Spleen (tissue), 11 donors: ENCODE results near the gene RABEP1. TPM values are rescaled to one million over a fixed set of nuclear protein-coding genes. Genes with fewer than 3 reads are reported as not detected.
A peak's percentile ranks its signal among the peaks of the same experiment; 100 is the strongest.

Experiments
- DNase-seq: peaks from one replicate; pipeline ENCODE4 v3.0.0-alpha.2; 2020
- H3K27ac ChIP-seq, 8 donors: fragments of 200-600 bp; sonication (generic) in 7 of 8; 1 replicate in 4 of 8; 2 replicates in 4 of 8; pipeline versions ENCODE4 v1.5.0 to v1.8.0; 2016 to 2021; ENCODE audit warnings: inconsistent platforms in 4 of 8, mild to moderate bottlenecking in 4 of 8, moderate library complexity in 1 of 8
- H3K27me3 ChIP-seq, 7 donors: fragments of 200-600 bp; sonication (generic) in 6 of 7; replicated peaks in 1 of 7; 1 replicate in 4 of 7; 2 replicates in 3 of 7; pipeline versions ENCODE4 v1.5.0 to v1.8.0; 2016 to 2021; ENCODE audit warnings: inconsistent platforms in 3 of 7, mild to moderate bottlenecking in 1 of 7
- H3K36me3 ChIP-seq, 6 donors: fragments of 200-600 bp; sonication (generic) in 5 of 6; 1 replicate in 4 of 6; 2 replicates in 2 of 6; pipeline versions ENCODE4 v1.5.0 to v1.8.0; 2016 to 2021; ENCODE audit warnings: inconsistent platforms in 2 of 6
- H3K4me1 ChIP-seq, 6 donors: fragments of 200-600 bp; sonication (generic) in 5 of 6; 1 replicate in 3 of 6; 2 replicates in 3 of 6; pipeline versions ENCODE4 v1.5.0 to v1.8.0; 2016 to 2021; ENCODE audit warnings: inconsistent platforms in 3 of 6
- H3K4me3 ChIP-seq, 8 donors: fragments of 200-600 bp; sonication (generic) in 7 of 8; 1 replicate in 4 of 8; 2 replicates in 4 of 8; pipeline versions ENCODE4 v1.5.0 to v1.8.0; 2016 to 2021; ENCODE audit warnings: inconsistent platforms in 4 of 8, mild to moderate bottlenecking in 4 of 8, moderate library complexity in 2 of 8
- H3K9me3 ChIP-seq, 8 donors: fragments of 200-600 bp; sonication (generic) in 7 of 8; 1 replicate in 4 of 8; 2 replicates in 4 of 8; pipeline versions ENCODE4 v1.5.0 to v1.8.0; 2016 to 2021; ENCODE audit warnings: inconsistent platforms in 4 of 8
- POLR2A ChIP-seq, 3 donors: fragments of 450-650 bp; IDR thresholded peaks; one replicate each; pipeline ENCODE4 v1.5.1; 2017; ENCODE audit warnings: antibody characterized with exemption in 3 of 3, mild to moderate bottlenecking in 1 of 3
- POLR2AphosphoS5 ChIP-seq, 3 donors: sonication (generic); formaldehyde crosslinking; IDR thresholded peaks; one replicate each; pipeline ENCODE4 v1.5.1; 2017; ENCODE audit warnings: antibody characterized with exemption in 3 of 3
- WGBS, 5 donors: extraction: QIAGEN DNeasy Blood & Tissue Kit in 3 of 5; methylation state at CpG; one replicate each; pipeline versions ENCODE4 v1.1.5 to v1.1.7; 2013 to 2018; 5-methylcytosine and 5-hydroxymethylcytosine counted together
- intact Hi-C: fragments of 100-400 bp; cut with DNase I; formaldehyde crosslinking; loops from one replicate; pipeline ENCODE4 v1.15.0; 2023; ENCODE audit warnings: low total_unique reads
- polyA plus RNA-seq, 3 donors: library from polyadenylated mRNA; stranded (reverse); fragments of 200-250 nt; gene quantifications; one replicate each; pipeline ENCODE4 v1.2.1, GENCODE V29; 2013
- total RNA-seq, 7 donors: library from RNA; depleted of rRNA in 3 of 7; stranded (reverse); fragments of >200 nt in 3 of 7; fragmentation: NEBNext Ultra II Directional in 4 of 7; extraction: Animal tissue kit (Norgen Biotek cat#: 25700) in 4 of 7; gene quantifications; one replicate each; pipeline versions ENCODE4 v1.1.0 to v1.2.1, GENCODE V29; 2016 to 2021
- TF ChIP-seq, protein P1 (sequence below), 11 experiments: fragments of 200-600 bp in 7 of 11; fragments of 450-650 bp in 4 of 11; sonication (generic) in 4 of 11; IDR thresholded peaks in 8 of 11; conservative IDR thresholded peaks in 3 of 11; 1 replicate in 7 of 11; 2 replicates in 4 of 11; pipeline versions ENCODE4 v1.4.0 to v1.8.0; 2016 to 2021; ENCODE audit warnings: antibody characterized with exemption in 11 of 11, inconsistent platforms in 4 of 11, mild to moderate bottlenecking in 1 of 11
- donor health status: healthy with polysubstance abuse.
- donor health status: DM: no; HTN: no; CAD: no; lungs with moderate emphysema.
- donor health status: DM: no; HTN: no; CAD: no.
- donor health status: Bipolar disorder and iron deficiency.
- donor health status: healthy.
- donor health status: DM: no; HTN: no; CAD: no.
- donor health status: DM: yes; HTN: yes; CAD: no.

Gene RABEP1
- total and polyA plus RNA-seq, 10 donors, result 17.1 to 58.0 (median 50.1) TPM

- intact Hi-C loops, result no loop called here
- Histone ChIP-seq H3K9me3 (no peaks in the 10 kb centered on the region), H3K27ac (no peak overlapping the region), H3K36me3 (peaks cover 5 to 100% (median 85%) of the 10 kb centered on the region in 6 donors), H3K27me3 (no peaks in the 10 kb centered on the region), H3K4me1 (no peaks in the 10 kb centered on the region), H3K4me3 (no peak overlapping the region)
- 91 to 96% (median 94%) methylated on average over 3 of the region's 3 CpGs for WGBS, 5 donors
- TF ChIP-seq, protein P1, sequence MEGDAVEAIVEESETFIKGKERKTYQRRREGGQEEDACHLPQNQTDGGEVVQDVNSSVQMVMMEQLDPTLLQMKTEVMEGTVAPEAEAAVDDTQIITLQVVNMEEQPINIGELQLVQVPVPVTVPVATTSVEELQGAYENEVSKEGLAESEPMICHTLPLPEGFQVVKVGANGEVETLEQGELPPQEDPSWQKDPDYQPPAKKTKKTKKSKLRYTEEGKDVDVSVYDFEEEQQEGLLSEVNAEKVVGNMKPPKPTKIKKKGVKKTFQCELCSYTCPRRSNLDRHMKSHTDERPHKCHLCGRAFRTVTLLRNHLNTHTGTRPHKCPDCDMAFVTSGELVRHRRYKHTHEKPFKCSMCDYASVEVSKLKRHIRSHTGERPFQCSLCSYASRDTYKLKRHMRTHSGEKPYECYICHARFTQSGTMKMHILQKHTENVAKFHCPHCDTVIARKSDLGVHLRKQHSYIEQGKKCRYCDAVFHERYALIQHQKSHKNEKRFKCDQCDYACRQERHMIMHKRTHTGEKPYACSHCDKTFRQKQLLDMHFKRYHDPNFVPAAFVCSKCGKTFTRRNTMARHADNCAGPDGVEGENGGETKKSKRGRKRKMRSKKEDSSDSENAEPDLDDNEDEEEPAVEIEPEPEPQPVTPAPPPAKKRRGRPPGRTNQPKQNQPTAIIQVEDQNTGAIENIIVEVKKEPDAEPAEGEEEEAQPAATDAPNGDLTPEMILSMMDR (IDR thresholded peaks at IDR 0.05 in 8 of 11, conservative IDR thresholded peaks at IDR 0.05 in 3 of 11), result no peak
- TF ChIP-seq POLR2A (IDR thresholded peaks at IDR 0.05) (no peak), POLR2AphosphoS5 (IDR thresholded peaks at IDR 0.05) (no peak)
- DNase-seq, result no peak
Measured at GRCh38 chr17:5355421-5356129, 73.5 kb downstream of the RABEP1 start.

- TF ChIP-seq POLR2AphosphoS5 (IDR thresholded peaks at IDR 0.05), result peak in 1 of 3 donors; percentile 11
- TF ChIP-seq, protein P1 (IDR thresholded peaks at IDR 0.05 in 8 of 11, conservative IDR thresholded peaks at IDR 0.05 in 3 of 11), result no peak
- Histone ChIP-seq H3K9me3 (no peaks in the 10 kb centered on the region), H3K4me3 (no peak overlapping the region), H3K36me3 (peaks cover 5 to 100% (median 77%) of the 10 kb centered on the region in 6 donors), H3K27me3 (no peaks in the 10 kb centered on the region), H3K27ac (no peak overlapping the region), H3K4me1 (no peaks in the 10 kb centered on the region)
- WGBS, 5 donors, result 88 to 95% (median 91%) methylated on average over 9 of the region's 9 CpGs
- no peak for DNase-seq
- intact Hi-C loops, result no loop called here
Measured at GRCh38 chr17:5361426-5361825, 79.3 kb downstream of the RABEP1 start.

GRCh38 chr17:5362162-5362811, 80.2 kb downstream of the RABEP1 start:
- Histone ChIP-seq H3K36me3 (peaks cover 5 to 100% (median 77%) of the 10 kb centered on the region in 6 donors), H3K27ac (no peak overlapping the region)
- WGBS, 5 donors, result 87% methylated on average over 7 of the region's 7 CpGs

DNA sequence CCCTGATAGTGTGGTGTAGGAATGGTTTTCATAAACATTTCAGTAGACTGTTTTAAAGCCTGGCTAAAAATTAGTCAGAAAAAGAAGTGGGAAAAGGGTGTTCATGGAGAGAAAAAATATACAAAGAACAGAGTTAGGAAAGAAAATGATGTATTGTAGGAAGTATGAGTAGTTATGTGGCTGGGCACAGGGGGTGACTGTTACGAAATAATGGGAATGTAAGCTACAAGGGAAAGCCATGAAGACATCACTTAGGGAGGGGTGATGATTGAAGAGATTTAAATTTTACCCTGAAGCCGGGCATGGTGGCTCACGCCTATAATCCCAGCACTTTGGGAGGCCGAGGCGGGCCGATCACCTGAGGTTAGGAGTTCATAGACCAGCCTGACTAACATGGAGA, 82.1 kb downstream of the RABEP1 start:
- H3K36me3 ChIP-seq, result peaks cover 0 to 100% (median 74%) of the 10 kb centered on the region in 6 donors
- H3K4me1 ChIP-seq, result no peaks in the 10 kb centered on the region
- no peak for TF ChIP-seq POLR2A (IDR thresholded peaks at IDR 0.05)
- TF ChIP-seq, protein P1 (IDR thresholded peaks at IDR 0.05 in 8 of 11, conservative IDR thresholded peaks at IDR 0.05 in 3 of 11), result no peak
- TF ChIP-seq POLR2AphosphoS5 (IDR thresholded peaks at IDR 0.05), result no peak
- WGBS, 5 donors, result 90 to 98% (median 95%) methylated on average over 6 of the region's 6 CpGs
- H3K9me3 ChIP-seq, result no peaks in the 10 kb centered on the region
- H3K4me3 ChIP-seq, result no peak overlapping the region
- DNase-seq, result no peak
- intact Hi-C loops, result no loop called here
- H3K27me3 ChIP-seq, result no peaks in the 10 kb centered on the region
- H3K27ac ChIP-seq, result no peak overlapping the region

More at GRCh38 chr17:5362162-5362811, 80.2 kb downstream of the RABEP1 start:
- Histone ChIP-seq H3K27me3 (no peaks in the 10 kb centered on the region), H3K4me3 (no peak overlapping the region), H3K4me1 (no peaks in the 10 kb centered on the region), H3K9me3 (no peaks in the 10 kb centered on the region)
- no peak for DNase-seq
- intact Hi-C loops, result no loop called here
- TF ChIP-seq POLR2A (IDR thresholded peaks at IDR 0.05), result no peak
- TF ChIP-seq, protein P1 (IDR thresholded peaks at IDR 0.05 in 8 of 11, conservative IDR thresholded peaks at IDR 0.05 in 3 of 11), result no peak
- no peak for TF ChIP-seq POLR2AphosphoS5 (IDR thresholded peaks at IDR 0.05)
